GM18526 (cell line): Measurements from ENCODE around the gene TBX10.

Source experiments
- POLR2A ChIP-seq: IDR thresholded peaks from 3 replicates; pipeline ENCODE4 v1.6.1; 2011; ENCODE audit not compliant: insufficient read length; ENCODE audit errors: extremely low read depth

The TBX10 gene

DNA sequence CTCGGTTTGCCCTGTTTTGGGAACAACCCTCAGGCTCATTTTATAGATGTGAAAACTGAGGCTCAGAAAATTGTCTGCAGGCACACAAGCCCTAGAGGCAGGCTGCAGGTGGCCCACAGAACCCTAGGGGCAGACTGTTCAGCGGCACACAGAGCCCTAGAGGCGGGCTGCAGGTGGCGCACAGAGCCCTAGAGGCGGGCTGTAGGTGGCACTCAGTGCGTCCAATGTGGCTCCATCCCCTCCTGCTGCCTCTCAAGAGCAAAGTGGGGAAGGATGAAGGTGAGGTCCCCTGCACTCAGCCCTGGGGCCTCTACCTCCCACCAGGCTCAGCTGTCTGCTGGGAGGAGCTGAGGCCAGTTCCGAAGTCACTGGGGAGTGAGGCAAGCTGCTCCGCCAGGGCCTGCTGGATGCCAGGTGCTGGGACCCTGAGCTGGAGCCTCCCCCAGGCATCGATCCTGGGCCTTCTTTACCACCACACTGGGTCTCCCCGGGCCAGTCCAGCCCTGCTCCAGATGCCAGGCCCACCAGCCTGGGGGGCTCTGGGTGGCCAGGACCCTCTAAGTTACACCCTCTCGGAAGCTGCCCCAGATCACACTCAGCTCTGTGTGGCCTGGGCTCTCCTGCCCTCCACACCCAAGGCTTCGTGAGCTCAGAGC lies 8.7 kb upstream of the TBX10 start:
- no peak for TF ChIP-seq POLR2A

DNA sequence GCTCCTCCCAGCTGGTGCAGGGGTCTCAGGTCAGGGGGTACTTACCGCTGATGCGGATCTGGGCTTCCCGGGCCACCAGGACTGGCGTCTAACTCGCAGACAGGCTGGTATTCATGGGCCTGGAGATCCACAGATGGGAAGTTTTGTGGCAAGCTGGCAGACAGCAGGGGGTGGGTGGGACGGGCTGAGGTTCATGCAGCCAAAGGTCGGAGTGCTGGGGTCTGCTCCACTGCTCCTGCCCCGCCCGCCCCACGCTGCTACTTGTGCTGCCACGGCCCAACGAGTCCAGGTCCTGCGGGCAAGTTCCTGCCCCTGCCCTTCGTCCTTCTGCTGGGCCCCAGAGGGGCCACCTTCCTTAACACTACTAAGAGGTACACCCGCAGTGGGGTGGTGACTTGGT lies 7.9 kb upstream of the TBX10 start:
- TF ChIP-seq POLR2A = no peak

DNA sequence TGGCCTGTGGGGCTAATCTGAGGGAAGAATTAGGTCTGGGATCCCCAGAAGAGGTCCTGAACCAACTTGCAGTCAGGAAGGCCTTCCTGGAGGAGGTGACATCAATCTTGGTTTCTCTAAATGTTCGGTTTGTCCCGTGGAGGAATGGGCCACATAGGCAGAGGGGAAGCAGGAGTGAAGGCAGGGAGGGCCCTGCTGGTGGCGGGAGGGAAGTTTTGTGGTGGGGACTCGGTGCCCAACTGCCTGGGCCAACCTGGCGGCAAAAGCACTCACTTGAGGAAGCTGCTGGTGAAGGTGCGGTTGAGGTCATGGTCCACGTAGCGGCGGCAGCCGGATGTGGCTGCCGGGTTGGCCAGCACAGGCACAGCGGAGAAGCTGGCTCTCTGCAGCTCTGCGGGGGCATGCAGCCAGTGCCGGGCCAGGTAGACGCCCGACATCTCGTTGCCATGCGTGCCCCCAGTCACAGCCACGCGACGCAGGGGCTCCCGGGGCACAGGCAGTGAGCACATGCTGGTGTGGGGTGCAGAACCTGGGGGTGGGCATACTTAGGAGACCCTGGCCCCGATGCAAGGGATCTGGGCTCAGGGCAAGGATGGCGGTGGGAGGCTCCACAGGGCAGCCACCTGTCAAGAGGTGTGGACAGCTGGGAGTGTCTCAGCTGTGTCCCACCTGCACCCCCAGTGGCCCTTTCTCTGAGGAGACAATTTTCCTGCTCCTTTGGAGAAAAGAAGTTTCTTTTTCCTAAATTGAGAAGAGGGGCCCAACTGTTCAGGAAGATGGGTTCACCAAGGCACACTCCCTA lies 7.2 kb upstream of the TBX10 start:
- no peak for TF ChIP-seq POLR2A

DNA sequence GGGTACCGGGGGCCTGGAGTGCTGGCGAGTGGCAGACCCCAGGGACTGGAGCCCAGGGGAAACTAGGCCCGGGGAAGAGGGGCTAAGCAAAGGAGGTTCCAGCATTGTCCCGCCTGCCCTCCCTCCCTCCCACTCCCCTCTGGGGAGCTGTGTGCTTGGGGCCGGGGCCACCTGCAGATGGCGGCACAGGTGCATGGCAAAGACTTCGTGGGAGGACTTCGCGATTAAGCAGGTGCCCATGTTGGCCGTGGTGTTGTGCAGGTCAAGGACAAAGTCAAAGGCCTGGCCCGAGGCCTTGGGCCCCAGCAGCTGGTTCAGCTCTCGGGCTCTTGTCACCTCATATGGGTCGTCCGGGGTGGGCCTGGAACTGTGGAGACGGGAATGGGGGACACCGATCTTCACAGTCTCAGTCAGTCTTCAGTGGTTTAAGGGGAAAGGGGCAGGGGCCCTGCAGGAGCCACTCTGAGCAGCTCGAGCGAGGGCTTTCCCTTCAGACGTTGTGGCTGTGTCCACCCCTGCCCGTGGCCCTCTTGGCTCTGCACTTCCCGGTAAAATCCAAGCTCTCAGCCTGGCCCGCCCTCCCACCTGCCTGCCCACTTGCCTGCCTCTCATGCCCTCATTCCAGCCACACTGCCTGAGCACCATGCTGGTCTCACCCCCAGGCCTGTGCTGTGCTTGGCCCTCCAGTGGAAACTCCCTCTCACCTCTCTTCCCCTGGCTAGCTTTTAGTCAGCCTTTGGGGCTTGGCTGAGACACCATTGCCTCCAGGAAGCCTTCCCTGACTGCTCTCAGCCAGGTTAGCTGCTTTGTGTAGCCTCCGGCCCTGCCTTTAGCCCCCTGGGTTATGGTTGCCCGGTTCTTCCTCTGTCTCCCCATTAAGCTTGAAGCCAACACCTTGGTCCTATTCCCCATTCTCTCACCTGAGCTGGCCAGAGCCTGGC lies 6.2 kb upstream of the TBX10 start:
- TF ChIP-seq POLR2A = no peak

DNA sequence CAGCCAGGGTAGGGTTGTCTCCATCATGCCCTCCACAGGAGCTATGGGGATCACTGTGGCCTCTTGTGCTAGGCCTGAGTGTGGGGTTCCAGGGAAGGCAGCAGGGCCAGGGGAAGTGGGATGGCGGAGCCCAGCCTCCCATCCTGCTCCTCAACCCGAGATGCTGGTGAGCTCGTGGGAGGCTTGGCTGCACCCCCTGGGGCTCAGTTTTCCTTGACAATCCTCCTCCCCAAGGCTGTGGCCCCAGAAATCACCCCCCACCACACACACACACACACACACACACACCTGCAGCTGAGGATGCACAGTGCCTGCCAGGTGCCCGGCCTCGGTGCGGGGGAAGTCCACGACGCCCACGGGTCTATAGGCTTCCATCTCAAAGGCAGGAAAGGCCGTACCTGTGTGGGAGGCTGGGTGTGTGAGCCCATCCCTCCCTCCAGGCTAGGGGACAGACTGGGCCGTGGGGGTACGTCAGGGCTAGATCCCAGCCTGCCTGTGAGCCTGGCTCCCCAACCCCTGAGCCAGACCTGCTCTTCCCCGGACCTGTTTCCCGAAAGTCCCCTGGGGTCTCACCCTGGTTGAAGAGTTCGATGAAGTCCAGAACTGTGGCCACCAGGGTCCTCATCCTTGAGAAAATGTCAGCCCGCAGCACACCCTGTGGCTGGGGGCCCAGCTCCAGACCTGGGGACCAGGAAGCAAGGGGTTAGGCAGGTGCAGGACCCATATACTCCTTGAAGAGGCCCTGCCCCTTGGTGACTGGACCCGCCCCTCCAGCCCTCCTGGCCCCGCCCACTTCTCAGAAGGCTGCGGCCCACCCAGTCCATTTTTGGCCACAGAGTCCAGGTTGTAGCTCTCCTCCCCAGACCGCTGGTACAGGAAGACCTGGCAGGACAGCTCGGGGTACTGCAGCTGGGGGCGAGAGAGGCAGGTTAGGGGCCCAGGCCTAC lies 5.2 kb upstream of the TBX10 start:
- no peak for TF ChIP-seq POLR2A

DNA sequence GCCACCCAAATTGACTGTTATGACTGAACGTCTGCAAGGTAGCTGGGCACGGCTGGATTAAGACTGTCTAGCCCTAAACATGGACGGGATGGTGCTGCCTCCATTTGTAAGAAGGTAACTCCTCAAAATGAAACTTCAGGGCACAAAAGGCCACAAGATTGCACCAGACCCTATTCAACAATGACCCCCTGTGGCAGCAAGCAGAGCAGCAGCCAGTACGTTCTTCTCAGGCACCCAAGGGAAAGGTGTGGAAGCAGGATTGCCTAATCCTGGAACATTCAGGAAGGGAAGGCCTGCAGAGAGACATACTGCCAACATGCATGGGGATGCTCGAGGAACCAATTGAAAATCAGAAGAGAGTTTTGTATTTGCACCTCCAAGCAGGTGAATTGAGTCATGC lies 4.5 kb upstream of the TBX10 start:
- no peak for TF ChIP-seq POLR2A

DNA sequence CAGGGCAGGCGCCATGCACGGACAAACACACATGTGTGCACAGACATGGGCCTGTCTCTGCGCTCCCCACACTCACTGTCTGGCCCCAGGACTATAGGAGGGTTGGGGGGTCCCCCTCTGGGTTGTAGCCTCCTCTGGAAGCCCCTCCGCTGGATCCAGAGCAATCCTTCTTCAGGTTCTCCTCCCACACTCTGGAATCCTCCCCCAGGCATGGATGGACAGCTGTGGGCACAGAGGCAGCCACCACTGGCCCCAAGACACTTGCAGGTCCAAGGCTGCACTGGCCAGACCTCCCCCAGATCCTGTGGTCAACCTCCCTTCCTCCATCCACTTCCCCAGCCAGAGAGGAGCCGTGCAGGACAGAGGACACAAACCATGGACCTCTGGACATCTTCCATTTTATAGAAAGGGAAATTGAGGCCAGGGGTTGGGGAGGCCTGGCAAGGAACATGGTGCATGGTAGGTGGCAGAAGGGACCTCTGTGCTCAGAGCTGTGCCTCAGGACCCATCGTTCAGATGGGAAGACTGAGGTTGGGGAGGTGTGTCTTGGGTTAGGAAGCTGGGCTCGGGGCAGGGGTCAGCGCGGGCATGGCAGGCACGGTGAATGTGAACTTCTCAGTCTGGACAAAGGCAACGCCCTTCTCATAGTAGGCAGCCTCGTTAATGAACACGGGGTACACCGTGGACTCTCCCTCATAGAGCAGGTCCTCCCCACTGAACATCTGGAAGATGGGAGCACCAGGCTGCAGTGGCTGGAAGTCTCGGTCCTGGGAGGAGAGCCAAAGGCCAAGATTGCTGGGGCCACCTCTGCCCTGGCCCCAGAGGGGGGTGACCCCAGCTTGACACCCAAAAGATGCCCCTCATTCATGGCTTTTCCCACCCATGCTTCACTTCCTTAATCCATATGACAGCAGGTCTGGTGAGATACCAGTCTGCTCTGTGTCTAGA lies 2.9 kb upstream of the TBX10 start:
- TF ChIP-seq POLR2A = no peak

DNA sequence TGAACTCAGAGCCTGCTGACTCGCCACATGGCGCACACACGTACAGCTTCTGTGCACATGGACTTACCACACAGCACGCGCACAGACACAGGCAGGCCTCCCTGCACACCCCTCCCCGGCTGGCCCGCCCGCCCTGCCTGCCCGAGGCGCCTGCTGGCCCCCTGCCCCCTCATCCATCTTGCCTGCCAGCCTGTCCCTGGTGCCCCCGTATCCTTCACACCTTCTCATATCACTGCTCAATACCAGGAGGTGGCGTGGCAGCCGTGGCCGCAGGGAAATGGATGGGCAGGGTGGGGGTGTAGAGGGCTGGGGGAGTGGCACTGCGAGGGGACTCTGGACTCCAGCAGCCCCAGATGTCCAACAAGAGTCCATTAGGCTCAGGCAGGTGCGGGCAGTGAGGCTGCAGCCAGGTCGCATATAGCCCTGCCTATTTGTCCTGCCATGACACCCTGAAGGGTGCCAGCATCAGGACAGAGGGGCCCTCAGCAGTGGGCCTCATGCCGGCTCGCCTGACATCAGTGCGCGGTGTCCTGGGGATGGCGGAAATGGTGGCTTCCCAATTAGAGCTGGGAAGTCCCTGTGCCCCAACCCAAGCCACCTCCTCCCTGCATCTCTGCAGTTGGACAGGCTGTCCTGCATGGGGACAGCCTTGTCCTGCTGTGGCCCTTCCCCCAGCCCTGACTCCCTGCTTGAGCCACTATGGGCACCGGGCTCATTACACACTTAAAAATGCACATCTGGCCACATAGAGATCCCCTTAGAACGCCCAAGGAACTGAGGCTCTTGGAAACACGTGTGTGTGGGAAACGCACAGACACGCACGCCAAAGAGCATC lies 2.0 kb upstream of the TBX10 start:
- TF ChIP-seq POLR2A = no peak

DNA sequence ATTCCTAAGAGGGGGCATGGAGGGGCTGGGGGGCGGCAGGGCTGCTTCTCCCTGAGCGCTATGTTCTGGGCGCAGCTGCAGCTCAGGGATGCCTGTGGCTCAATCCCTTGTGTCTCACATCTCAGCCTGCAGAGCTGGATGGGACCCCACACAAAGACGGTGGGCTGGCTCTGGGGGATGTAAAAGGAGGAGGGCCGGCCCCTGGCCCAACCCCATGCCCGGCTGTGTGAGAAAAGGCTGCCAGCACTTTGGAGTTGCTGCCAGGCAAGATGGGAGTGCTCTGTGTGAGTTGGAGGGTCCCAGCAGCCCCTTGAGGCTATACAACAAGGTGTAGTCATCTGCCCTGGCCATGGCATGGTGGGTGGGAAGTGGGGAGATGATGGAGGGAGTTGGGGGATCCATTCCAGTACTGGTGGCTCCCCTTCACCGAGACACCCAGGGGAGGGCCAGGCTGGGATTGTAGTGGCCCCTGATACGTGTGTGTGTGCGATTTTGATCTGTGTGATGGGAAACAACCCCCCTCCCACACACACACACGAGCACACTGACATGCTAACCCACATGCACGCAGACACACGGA lies 1.3 kb upstream of the TBX10 start:
- TF ChIP-seq POLR2A = no peak

DNA sequence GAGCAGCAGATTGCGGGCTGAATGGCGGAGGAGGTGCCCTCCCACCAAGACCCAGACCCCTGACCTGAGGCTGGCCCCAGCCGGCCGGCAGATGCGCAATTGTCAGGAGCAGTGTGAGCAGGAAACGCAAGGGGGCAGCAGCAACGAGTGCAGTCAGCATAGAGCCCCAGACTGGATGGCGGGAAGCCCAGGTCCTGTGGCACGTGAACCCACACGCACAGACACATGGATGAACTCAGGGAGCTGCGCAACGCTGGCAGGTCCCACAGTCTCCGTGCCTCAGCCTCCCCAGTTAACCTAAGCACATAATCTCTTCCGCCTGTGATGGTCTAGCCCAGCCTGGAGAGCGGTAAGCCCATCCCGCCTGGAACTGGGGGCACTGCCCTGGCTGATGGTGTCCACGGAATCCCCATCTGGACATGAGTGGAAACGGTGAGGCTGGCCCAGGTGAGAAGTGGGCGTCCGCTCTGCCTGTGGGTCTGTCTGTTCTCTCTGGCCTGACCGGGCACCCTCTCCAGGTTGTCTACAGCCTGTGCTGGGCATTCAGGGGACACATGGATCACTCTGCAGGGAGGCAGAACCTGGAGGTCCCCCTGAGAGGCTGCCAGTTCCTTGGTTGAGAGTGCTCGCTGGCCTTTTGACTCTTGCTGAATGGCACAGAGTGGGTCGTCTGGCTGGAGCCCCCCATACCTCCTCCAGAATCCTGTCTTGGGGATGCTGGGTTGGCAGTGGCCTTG lies 626 bp upstream of the TBX10 start:
- no peak for TF ChIP-seq POLR2A

DNA sequence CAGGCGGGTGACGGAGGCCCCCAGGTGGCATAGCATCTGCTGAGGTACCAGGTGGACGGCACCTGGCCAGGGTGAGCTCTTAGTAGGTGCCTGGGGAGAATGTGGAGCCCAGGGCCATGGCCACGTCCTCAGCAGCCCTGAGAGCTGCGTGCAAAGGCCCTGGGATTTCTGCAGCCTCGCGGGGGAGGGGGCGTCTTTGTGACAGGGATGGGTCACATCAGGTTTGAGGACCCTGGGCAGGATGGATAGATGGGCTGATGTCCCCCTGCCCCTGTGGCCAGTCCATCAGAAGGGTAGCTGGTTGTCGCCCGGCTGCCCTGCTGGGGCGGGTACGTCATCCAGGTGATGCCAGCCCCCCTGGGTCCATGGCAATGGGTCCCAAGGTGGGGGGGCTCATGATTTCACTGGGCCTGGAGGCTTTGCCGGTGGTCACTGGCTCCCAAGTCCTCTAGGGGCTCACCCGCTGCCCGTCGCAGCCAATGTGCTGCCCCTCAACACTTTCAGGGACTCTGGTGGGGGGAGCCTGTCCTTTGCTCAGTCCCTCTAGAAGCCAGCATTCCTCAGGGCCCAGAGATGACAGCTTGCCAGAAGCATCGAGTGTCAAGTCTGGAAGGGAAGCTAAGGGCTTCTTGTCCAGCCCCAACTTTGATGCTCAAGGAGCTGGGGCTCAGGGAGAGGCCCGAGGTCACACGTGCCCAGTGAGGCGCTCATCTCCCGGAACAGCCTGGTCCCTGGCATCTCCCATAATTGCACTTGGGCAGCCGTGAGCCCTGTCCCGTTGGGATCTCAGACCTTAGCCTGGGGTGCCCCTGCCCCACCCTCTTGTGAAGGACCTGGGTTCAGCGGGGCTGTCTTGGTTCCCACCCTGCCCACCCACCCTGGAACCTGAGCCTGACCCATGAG lies 777 bp downstream of the TBX10 start:
- TF ChIP-seq POLR2A = no peak
